NCI-H2107 (cell line): ENCODE data around the gene RASAL2.
A peak's percentile ranks its signal among the peaks of the same experiment; 100 is the strongest.
"Not testable (repeated sequence)": the region's sequence is repeated elsewhere in the genome, so short reads cannot be mapped to it uniquely, and the experiment has no call there.

Experiments
- DNase-seq: peaks from one replicate; lab custom pipeline; 2025; lab: John Stamatoyannopoulos, UW

RASAL2 gene

DNA sequence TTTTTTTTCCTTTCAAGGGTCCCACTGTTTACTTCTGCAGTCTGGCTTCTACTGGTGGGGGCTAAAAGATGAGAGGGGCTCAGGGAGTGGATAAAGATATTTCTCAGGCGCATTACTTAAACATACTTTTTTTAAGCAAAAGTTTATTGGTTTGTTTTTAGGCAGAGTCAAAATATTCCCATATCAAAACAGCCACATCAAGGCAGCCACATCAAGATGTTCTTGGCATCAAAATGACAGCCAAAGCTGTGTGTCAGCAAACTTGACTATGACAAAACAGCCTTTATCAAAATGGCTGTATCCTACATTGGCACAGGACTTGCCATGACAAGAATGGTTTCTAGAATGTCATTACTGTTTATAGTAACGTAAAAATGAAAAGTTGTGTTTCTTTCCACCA is 22.1 kb upstream of the RASAL2 start:
- DNase-seq: no peak

DNA sequence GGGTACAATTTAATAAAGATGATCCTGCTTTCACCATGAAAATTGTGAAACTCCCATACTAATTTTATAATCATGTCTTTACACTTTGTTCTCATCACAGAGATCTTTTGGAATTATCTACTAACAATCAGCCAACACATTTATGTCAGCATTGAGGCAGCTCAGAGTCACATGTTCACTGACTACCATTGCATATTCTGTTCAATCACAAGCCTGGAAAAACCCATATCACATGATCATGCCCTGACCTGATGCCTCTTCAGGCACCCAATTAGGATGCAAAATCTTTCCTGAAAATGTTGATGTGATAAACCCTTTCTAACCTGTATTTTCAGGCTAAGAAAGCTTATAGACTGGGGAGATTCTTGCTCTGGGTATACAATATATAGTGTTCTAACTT is 21.6 kb upstream of the RASAL2 start:
- DNase-seq: no peak

DNA sequence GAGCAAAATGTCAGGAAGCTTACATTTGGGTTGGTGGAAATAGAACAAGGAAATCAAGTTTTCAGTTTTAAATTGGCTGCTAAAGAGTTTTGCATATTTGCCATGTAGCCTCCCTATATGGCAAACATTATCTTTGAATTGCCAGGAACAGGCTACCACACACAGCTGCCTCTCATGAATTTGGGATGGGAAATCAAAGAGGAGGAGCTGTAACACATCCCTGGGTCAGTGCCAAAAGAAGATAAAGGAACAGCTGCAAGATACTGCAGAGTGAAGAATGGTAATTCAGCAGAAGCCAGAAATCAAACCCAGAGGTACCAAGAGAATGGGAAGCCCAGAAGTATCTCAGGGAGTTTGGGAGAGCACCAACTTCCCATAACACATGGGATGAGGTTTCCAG is 18.6 kb upstream of the RASAL2 start:
- no peak for DNase-seq

DNA sequence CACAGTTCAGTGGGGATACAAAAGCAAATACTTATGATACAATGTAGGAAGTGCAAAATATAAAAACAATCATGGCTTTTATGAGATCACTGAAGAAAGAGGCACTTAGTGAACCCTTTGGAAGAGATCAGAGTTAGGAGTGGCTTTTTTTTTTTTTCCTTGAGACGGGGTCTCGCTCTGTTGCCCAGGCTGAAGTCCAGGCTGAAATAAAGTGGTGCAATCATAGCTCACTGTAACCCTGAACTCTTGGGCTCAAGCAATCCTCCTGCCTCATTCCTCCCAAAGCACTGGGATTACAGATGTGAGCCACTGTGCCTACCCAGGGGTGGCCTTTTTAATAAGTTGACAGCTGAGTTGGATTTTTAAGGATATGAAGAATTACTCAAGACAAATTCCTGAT is 17.3 kb upstream of the RASAL2 start:
- no peak for DNase-seq

DNA sequence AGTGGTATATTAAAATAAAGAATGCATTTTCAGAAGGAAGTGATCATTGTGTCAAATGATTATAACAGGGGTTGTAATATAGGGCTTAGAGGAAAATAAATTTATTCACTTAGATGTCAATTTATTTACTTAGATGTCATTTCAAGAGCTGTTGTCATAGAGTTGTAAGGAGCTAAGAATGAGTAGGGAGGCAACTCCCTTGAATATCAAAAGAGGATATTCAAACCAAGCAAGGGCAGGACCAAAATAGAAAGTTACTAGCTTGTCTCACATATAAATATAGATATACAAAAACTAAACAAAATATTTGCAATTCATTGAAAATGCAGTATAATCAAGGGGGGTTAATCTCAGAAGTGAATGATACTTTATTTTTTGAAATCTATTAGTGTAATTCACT is 16.0 kb upstream of the RASAL2 start:
- no peak for DNase-seq

DNA sequence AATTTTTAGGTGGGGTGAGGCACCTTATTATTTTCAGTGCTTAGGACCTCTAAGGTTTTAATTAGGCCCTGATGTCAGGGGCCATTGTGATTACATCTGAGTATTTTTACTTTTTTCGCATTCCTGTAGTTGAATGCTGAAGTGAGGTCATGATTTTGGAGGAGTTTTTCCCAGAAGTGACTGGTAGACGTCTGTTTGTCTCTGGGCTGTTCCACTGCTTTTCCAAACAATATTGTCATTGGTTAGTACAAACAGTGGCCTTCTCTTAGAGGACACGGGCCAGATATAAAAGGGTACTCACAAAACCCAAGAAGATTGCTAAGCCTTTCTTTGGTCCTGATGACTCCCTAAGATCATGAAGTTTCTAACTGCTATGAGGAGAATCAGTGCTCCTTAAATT is 7.6 kb upstream of the RASAL2 start:
- no peak for DNase-seq

DNA sequence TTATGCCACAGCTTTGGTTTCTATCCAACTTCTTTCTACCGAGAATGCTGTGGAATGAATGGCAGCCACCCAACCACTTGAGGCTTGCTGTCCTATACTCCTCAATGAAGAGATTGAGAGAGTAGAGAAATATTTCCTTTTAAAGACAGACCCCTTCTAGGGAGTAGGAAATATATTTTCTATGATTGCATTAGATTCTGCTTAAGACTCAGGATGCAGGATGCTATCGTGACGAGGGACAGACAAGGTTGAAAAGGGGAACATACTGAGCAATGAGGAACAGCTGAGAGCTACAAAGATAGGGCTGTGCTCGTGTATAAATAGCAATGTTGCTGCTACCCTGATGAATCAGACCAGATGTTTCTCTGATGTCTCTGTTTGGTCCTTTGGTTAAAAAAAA is 7.1 kb upstream of the RASAL2 start:
- DNase-seq: no peak

DNA sequence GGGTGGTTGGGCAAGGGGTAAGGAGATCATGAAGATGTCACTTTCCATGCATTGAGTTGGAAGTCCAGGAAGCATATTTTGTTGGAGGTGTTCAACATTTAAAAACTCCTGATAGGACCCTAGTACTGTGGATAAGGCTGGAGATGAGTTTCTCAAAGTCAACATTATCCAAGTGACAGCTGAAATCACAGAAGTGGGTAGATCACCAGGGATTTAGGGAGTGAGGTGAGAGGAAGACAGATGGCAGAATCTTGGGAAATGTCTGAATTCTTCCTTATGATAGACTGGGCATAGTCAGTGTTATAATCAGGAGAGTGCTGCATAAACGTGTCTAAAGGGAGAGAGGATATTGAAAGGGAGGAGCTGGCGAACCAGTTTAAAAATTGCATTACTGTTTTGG is 5.3 kb upstream of the RASAL2 start:
- no peak for DNase-seq

DNA sequence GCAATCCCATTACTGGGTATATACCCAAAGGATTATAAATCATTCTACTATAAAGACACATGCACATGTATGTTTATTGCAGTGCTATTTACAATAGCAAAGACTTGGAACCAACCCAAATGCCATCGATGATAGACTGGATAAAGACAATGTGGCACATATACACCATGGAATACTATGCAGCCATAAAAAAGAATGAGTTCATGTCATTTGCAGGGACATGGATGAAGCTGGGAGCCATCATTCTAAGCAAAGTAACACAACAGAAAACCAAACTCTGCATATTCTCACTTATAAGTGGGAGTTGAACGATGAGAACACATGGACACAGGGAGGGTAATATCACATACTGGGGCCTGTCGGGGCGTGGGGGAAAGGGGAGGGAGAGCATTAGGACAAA is 2.5 kb upstream of the RASAL2 start:
- DNase-seq: not testable (repeated sequence)

DNA sequence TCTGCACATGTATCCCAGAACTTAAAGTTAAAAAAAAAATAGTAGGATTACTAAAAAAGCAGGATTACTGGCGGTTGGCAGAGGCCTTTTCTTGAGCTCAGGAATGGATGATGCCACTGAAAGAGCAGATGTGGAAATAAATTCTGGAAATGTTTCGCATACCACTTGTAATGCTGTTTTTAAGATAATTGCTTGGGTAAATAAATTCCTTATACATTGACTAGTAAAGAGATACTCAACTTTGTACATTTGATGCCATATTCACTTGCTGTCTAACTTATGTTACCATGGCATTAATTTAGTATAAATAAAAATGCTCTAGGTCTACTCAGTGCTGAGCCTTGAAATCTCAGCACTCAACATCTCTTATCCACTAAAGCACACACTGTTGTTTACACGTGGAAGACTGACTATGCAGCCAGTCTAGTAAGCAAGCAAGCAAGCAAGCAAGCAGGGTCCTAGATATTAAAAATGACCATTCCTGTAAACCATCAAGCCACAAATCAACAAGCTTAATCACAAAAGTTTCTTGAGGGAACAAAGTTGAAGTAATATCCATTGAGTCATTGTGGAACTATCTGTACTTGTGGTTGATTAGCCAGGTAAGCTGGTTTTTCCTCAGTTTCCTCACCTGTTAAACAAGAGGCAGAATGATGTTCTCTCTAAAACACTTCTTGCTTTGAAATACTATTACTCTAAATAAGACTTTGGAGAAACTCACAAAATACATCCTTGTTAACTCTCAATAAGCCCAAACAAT is 1.7 kb upstream of the RASAL2 start:
- DNase-seq: no peak

DNA sequence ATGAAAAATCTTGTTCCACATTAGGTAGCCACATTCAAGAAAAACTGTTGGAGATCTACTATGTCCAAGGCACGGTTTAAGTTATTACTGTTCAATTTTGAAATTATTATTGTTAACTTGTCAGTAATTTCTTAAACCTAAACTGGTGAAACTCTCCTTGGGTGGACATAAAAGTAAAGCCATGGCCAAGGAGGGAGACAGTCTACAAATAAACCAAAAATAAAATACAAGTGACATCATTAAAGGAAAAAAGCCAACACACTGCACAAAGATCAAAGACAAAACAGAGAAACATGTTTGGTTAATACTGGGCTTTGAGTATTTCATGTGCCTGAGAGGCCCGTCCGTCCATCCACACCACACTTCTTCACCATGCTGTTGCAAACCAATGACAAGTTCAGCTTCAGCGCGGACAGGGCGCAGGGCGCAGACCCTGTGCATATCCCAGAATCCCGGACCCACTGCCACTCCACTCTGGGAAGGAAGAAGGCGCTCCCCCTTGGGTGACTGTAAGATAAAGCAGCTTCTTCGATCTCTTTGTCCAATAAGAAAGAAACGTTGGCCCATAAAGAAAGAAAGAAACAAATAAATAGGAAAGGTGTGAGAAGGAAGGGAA is 918 bp upstream of the RASAL2 start:
- no peak for DNase-seq

DNA sequence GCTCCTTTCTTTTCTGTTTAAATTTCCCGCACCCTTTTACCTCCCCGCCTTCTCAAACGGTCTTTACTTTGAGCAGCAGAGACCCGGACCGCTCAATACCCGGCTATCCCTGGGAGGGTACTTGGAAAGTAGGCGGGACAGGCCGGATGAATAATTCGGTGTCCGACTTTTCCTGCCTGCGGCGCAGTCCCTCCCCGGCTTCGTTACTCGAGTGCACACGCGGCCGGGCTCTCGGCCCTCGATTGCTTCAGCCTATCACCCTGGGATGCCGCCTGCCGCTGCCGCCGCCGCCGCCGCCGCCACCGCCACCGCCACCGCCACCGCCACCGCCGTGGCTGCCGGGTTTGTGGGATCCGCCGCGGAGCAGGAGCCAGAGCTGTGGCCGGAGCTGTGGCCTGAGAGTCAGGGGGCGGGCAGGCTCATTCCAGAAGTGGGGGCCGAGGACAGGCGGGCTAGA is 382 bp upstream of the RASAL2 start:
- peak; percentile 91 for DNase-seq

DNA sequence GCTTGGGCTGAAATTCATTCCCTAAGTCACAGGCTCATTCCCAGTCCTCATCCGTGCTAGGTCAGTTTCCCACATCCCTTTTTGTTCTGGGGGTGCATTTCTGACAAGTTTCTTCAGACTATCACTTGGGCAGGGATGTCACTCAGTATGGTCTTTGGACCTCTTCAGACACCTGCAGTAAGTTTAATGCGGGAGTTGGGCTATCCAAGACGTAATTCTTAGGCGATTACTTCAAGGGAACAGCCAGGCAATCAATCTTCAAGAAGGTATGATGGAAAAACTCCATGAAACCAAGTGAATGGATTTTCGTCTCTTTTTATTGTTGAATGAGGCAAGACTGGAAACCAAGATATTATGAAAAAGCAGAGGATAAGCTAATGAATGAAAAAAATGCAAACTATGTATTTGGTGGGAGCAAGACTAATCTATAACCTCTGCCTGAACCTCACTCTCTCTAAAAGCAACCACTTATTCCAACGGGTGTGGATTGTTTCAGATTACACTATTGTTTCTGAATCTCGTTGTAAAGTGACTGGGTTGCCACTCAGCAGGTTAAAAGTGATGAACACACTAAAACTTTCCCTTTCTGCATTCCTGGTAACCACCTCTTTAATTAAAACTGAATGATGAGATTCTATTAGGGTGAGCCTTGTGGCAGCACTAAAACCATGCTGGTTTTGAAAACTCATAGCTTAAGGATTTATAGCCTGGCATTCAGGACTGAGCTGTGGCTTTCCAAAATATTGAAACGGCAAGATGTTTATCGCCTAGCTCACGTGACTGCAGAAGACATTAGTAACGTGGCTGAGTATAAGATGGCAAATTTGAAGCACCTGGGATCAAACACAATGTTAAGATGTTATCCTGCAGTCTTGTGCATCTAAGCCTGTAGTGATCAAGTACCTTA is 1.1 kb downstream of the RASAL2 start:
- DNase-seq: no peak

DNA sequence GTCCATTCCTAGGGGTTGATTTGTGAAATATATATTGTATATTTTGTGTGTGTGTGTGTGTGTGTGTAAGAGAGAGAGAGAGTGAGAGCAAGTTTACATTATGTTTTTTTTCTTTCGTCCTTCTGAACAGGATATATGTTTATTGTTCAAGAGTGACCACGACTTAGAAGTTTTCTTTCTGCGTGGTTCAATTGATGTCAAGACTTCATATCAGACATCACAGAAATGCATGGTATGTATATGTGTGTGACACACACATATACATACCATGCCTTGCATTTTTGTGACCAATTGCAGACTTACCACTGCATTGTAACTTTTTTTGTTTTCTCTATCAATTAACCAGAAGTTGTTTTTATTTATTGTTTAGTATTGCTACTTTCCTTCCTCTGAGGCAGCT is 2.5 kb downstream of the RASAL2 start:
- DNase-seq: no peak

DNA sequence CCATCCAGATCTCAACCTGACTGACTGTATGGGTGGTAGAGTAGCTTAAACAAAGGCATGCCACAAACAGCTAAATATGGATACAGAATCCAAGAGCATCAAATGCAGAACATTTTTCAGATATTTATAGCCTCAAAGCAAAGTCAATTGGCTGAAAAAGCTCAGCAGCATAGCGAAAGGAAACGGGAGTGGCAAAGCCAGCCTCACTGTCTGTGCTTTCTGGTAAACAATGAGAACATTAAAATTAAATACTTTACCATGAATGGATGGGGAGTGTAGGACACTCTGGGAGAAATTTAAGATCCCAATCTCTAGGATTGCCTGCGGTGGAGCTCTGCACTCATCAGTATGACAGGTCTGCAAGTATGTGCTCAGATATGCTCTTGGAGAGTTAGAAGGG is 4.4 kb downstream of the RASAL2 start:
- DNase-seq: no peak

DNA sequence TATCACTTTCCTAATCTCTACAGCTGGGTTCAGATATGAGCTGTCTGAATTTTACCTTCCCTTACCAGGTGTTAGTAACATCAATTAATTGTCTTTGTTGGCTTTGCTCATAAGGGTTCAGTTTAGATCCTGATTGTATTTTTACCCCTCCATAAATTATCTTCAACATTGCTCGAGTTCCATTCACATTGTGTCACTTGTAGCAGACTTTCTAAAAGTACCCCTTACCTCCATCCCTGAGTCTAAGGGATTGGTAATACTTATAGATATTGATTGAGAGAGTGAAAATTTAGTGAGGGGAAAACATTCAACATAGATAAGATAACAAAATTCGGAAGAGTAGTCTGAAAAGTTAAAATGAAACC is 7.3 kb downstream of the RASAL2 start:
- no peak for DNase-seq

DNA sequence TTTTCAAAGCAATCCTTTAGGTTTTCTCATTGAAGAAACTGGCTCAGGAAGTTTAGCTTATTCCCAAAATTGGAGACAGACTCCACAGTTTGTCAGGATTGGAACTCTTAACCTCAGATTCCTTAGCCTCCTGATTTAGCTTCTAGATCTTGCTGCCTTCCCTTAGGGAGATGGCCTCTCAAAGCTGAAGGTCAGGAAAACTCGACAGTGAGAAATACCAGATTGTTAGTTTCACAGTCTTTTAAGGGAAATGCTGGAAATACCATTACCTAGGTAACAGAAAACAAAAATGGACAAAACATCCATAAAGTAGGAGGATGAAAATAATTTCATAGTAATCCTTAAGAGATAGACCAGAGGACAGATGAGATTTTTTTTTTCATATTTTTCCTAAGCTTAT is 7.8 kb downstream of the RASAL2 start:
- no peak for DNase-seq

DNA sequence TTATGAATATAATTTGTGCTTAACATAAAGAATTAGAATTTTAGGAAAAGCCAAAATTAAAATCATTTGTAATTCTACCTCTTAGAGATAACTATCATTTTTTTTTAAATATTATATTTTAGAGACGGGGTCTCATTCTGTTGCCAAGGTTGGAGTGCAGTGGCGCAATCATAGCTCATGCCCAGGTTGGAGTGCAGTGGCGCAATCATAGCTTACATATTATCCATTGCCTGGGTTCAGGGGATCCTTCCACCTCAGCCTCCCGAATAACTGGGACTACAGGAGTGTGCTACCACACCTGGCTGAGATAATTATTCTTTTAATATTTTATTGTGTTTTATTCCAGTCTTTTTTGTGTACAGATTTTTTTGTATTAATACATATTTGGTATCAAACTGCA is 8.3 kb downstream of the RASAL2 start:
- DNase-seq: no peak

DNA sequence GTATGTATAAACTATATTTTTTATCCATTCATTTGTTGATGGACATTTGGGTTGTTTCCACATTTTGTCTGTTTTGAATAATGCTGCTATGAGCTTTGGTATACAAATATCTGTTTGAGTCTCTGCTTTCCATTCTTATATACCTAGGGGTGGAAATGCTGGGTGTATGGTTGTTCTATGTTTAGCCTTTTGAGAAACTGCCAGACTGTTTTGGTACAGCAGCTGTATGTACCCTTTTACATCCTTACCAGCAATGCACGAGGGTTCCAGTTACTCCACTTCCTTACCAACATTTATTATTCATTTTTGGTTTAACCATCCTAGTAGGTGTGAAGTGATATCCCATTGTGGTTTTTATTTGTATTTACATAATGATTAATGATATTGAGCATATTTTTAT is 13.9 kb downstream of the RASAL2 start:
- DNase-seq: no peak

DNA sequence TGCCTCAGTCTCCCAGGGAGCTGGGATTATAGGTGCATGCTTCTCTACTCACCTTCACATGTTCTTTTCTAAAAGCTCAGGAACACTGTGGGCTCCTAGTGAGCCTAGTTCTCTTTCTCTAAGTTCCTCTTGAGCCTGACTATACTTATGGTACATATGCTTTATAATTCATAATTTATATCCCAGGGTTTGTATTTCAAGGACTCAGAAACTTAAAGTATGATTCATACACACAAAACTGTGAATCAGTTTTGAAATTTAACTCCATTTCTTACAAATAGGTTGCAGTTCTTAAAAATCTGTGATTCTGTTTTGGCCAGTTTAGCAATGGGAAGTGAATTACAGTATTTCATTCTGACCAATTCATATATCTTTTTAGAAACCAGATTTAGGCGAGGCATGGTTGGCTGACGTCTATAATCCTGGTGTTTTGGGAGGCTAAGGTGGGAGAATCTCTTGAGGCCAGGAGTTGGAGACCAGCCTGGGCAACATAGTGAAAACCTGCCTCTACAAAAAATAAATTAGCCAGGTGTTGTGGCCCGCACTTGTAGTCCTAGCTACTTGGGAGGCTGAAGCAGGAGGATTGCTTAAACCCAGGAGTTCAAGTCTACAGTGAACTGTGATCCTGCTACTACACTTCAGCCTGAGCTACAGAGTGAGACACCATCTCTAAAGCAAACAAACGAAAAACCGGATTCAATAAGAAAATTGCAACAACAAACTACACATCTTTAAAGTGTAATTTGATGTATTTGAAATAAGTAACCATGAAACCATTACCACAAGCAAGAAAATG is 15.6 kb downstream of the RASAL2 start:
- no peak for DNase-seq

DNA sequence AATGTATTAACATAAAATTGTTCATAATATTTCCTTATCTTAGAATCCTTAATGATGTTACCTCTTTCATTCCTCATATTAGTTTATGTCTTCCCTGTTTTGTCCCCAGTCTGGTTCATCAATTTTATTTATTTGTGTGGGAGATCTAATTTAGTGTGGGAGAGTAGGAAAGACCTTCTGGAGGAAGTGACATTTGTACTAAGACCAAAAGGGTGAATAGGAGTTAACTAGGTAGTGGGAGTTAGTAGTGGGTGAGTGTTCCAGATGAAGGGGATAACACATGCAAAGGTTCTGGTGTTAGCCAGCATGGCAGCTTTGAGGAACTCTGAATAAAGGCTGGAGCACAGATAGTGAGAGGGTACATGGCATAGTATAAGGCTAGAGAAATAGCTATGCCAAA is 21.4 kb downstream of the RASAL2 start:
- DNase-seq: no peak

DNA sequence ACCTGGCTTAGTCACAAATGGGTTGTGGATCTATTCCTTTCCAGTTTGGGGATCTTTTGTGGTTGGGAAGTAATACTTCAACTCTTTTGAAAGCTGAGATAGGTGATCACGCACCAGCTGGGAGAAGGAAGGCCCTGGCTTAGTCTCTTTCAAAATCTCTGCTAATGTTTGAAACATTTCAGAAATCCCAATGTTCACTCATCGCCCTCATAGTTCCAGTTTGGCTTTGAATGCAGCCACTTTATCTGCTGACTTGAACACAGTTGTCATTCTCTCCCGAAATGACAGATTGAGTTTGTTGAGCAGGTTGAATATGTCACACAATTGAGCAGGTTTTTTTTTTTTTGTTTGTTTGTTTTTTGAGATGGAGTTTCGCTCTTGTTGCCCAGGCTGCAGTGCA is 24.6 kb downstream of the RASAL2 start:
- no peak for DNase-seq
